HG03135 (cell line): ENCODE data around the gene NOCT.
"Not testable (repeated sequence)": the region's sequence is repeated elsewhere in the genome, so short reads cannot be mapped to it uniquely, and the experiment has no call there.

Experiments
- ATAC-seq: cut with Tn5 transposase; IDR thresholded peaks from one replicate; pipeline ENCODE4 v1.9.1; 2021; ENCODE audit warnings: mild to moderate bottlenecking, moderate library complexity; ENCODE audit not compliant: unreplicated experiment

Gene NOCT

GRCh38 chr4:139015269-139015947 lies at the start of gene NOCT:
Gene NOCT (plus strand): TSS chr4:139015781. CDS start chr4:139015982, 201 bp downstream.
- peak; percentile 95 for ATAC-seq

GRCh38 chr4:138967313-138967712 lies 48.3 kb upstream of the NOCT start:
- ATAC-seq = peak; percentile 97

DNA sequence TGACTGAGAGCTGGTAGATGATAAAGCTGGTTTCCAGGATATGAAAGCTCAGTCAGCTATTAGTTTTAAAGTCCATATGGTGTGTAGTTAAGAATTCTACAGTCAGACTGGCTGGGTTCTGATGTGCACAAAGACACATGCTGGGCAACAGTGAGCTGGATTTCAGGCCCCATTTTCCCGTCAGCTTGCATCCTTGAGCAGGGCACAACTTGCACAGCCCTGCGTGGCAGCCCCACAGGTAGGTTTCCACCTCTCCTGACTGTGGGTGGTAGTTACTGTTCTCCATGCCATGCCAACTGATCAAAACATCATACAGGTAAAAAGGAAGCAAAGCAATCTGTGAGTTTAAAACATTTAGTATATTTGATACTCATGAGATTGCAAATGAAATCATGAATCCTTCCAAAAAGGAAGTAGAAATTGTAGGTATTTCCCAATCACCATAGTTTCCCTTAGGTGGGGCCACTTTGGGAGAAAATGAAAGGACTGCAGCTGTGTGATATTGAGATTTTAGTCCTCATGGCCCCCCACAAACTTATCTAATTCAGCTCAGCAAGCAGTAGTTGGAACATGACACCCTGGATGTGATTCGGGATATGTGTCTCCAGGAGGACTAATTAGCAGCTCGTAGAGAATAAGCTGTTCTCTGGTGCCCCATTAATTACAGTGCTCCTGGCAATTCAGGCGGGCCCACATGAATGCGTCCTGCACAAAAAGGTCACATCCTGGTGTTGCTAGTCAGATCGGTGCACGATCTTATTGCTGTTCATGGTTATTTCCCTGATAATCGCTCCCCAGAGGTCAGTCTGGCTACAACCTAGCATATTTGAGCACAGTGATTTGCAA lies 42.4 kb upstream of the NOCT start:
- no peak for ATAC-seq

DNA sequence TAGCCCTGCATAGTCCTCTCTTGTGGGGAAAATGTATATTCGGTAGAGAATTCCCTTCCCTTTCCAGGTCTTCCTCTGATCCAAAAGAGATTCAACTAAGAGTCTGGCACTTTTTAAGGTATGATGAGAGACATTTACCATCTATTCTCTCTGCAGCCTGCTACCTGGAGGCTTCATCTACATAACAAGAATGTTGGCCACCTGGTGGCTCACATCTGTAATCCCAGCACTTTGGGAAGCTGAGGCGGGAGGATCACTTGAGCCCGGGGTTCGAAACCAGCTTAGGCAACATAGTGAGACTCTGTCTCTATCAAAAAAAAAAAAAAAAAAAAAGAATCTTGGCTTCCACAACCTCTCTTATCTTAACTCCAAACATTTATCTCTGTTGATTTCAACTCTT lies 40.4 kb upstream of the NOCT start:
- no peak for ATAC-seq

- no peak for ATAC-seq
These were observed 39.1 kb upstream of the NOCT start for GRCh38 chr4:138976526-138976925.

DNA sequence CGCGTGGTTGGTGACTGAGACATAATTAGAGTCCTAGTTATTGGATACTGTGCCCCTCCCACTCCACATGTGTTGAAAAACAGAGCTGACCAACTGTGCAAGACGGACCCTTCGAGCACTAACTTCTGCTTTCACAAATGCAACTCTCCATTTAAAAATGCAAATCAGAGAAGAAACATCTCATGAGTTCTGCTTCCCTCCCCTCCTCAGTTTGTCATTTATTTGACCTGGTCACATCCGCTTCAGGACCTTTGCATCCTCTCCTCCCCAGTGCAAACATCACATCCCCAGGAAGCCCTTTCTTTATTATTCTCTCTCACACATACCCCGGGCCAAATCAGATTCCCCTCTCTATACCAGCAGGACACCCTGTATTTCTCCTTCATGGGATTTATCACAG lies 38.1 kb upstream of the NOCT start:
- peak; percentile 96 for ATAC-seq

GRCh38 chr4:138978028-138978585 lies 37.5 kb upstream of the NOCT start:
- no peak for ATAC-seq

- no peak for ATAC-seq
These were observed 37.0 kb upstream of the NOCT start for GRCh38 chr4:138978600-138978999.

DNA sequence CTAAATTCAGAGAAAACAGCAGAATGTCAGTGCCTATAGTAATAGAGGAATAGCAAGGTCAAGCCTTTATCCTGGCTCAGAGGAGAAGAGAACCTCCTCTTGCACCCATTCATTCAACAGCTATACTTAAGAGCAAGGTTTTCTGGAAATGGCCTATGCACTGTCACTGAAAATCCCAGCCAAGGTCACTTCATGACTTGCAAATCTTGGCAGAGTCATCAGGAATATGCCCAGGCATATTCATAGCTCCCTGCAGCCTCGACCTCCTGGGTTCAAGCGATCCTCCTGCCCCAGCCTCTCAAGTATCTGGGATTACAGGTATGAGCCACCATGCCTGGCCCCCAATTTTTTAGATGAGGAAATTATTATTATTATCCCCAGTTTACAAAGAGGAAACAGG lies 35.8 kb upstream of the NOCT start:
- no peak for ATAC-seq

DNA sequence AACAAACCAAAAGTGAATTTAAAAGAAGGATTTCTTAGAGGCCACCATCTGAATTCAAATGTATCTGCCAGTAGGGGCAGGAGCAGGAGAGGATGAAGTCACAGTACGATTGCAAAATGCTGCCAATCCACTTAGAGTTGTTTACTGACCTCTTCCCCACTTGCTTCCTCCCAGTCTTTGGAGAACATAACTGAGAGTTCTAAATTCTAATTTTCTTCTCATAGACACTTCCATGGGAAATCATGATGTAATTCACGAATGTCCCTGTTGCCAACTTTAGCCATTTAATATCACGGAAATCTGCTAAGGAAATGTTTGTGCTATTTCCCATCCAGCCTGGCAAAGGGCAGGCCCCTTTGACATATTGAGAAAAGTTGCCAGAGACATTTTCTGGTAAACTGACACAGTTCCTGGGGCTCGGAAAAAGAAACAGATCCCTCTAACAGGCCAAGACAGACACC lies 33.6 kb upstream of the NOCT start:
- ATAC-seq = no peak

DNA sequence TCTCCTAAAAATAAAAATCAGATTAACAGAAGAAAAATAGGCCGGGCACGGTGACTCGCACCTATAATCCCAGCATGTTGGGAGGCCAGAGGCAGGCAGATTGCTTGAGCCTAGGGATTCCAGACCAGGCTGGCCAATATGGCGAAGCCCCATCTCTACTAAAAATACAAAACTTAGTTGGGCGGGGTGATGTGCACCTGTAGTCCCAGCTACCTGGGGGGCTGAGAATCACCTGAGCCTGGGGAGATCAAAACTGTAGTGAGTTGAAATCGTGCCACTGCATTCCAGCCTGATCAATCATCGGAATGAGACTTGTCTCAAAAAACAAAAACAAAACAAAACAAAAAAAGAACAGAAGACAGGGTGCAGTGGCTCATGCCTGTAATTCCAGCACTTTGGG lies 32.8 kb upstream of the NOCT start:
- no peak for ATAC-seq

DNA sequence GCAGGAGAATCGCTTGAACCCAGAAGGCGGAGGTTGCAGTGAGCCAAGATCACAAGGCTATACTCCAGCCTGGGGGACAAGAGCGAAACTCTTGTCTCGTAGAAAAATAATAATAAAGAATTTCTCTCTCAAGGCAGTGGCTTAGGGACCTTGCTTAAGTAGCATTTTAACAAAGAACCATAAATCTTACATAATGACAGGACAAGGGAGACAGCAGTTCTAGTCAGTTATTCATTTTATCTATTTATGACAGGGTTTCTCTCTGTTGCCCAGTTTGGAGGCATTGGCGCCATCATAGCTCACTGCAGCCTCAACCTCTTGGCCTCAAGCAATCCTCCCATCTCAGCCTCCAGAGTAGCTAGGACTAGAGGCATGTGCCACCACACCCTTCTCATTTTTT lies 31.9 kb upstream of the NOCT start:
- ATAC-seq = no peak

DNA sequence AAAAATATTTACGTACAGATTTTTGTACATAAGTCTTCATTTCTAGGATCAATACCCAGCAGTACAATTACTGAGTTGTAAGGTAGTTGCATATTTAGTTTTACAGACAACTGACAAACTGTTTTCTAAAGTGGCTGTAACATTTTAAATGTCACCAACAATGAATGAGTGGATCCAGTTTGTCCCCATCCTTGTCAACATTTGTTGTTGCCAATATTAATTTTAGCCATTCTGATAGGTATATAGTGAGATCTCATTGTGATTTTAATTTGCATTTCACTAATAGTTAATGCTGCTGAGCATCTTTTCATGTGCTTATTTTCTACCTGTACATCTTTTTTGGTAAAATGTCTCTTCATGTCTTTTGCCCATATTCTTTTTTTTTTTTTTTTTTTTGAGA lies 30.9 kb upstream of the NOCT start:
- ATAC-seq = no peak

- no peak for ATAC-seq
These were observed 22.9 kb upstream of the NOCT start for GRCh38 chr4:138992676-138993075.

- ATAC-seq = no peak
These were observed 19.5 kb upstream of the NOCT start for GRCh38 chr4:138996090-138996489.

GRCh38 chr4:138999666-139000065 lies 15.9 kb upstream of the NOCT start:
- no peak for ATAC-seq

DNA sequence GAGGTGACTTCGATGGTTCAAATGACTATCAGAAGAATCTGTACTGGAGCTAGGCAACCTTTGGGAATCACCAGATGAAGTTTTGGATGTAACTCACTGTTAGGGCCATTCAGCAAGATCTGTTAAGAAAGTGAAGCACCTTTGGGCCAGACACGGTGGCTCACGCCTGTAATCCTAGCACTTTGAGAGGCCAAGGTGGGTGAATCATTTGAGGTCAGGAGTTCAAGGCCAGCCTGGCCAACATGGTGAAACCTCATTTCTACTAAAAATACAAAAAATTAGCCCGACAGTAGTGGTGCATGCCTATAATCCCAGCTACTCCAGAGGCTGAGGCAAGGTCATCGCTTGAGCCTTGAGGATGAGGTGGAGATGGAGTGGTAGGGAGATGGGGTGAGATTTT lies 15.4 kb upstream of the NOCT start:
- ATAC-seq = not testable (repeated sequence)

DNA sequence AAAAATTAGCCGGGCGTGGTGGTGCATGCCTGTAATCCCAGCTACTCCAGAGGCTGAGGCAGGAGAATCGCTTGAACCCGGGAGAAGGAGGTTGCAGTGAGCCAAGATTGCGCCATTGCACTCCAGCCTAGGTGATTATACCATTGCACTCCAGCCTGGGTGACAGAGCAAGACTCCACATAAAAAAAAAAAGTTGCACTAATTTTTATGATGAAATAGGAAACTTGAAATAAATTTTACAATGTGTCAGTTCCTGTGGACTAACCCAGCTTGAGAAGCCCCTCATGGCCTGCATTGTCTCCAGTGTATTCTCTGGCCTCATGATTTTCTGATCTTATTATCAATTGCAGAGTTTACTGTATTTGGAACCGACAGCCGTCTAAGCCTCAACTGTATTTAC lies 14.2 kb upstream of the NOCT start:
- not testable (repeated sequence) for ATAC-seq

GRCh38 chr4:139003668-139004067 lies 11.9 kb upstream of the NOCT start:
- not testable (repeated sequence) for ATAC-seq

GRCh38 chr4:139005774-139006173 lies 9.8 kb upstream of the NOCT start:
- ATAC-seq = no peak

GRCh38 chr4:139007640-139008039 lies 7.9 kb upstream of the NOCT start:
- ATAC-seq = no peak

DNA sequence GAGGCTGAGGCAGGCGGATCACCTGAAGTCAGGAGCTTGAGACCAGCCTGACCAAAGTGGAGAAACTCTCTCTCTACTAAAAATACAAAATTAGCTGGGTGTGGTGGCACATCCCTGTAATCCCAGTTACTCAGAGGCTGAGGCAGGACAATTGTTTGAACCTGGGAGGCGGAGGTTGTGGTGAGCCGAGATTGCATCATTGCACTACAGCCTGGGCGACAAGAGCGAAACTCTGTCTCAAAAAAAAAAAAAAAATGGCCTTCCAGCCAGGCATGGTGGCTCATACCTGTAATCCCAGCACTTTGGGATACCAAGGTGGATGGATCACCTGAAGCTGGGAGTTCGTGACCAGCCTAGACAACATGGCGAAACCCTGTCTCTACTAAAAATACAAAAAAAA lies 7.3 kb upstream of the NOCT start:
- not testable (repeated sequence) for ATAC-seq
